K562 (cell line): Measurements from ENCODE around the gene SUPT3H. TPM values are rescaled to one million over a fixed set of nuclear protein-coding genes. Genes with fewer than 3 reads are reported as not detected.

Source experiments
- CGGBP1 ChIP-seq: fragments of 250-450 bp; sonication (Bioruptor Pico); IDR thresholded peaks from 2 replicates; pipeline ENCODE4 v1.9.0; 2021; ENCODE audit warnings: mild to moderate bottlenecking
- ELK3 ChIP-seq: fragments of 450-650 bp; formaldehyde crosslinking; IDR thresholded peaks from 2 replicates; pipeline ENCODE4 v1.4.0; 2020; ENCODE audit warnings: mild to moderate bottlenecking
- ERF ChIP-seq: fragments of 450-650 bp; formaldehyde crosslinking; IDR thresholded peaks from 2 replicates; pipeline ENCODE4 v1.4.0; 2020; ENCODE audit warnings: mild to moderate bottlenecking, mixed read lengths
- GATAD2B ChIP-seq: fragments of 450-650 bp; IDR thresholded peaks from 2 replicates; pipeline ENCODE4 v1.6.1; 2017; ENCODE audit warnings: mild to moderate bottlenecking, borderline replicate concordance
- JUN ChIP-seq, 2 experiments: sonication (generic) in 1 of 2; formaldehyde crosslinking in 1 of 2; IDR thresholded peaks; 2 replicates each; pipeline versions ENCODE4 v1.6.1 to v1.8.0; 2012 to 2022; ENCODE audit warnings: borderline replicate concordance in 2 of 2, mild to moderate bottlenecking in 2 of 2, improper control_type of control experiment in 1 of 2, low read depth in 1 of 2, low read length in 1 of 2, missing genetic modification reagents in 1 of 2
- KDM1A ChIP-seq, 2 experiments: fragments of 450-650 bp; IDR thresholded peaks; 2 replicates each; pipeline ENCODE4 v1.6.1; 2016; ENCODE audit warnings: mild to moderate bottlenecking in 2 of 2
- MEF2D ChIP-seq: conservative IDR thresholded peaks from 2 replicates; pipeline ENCODE4 v1.6.1; 2016; ENCODE audit warnings: low read depth, missing genetic modification characterization, missing compliant biosample characterization
- MIER1 ChIP-seq: fragments of 450-650 bp; IDR thresholded peaks from 2 replicates; pipeline ENCODE4 v1.6.1; 2016; ENCODE audit warnings: antibody characterized with exemption, mild to moderate bottlenecking, low read depth
- MNT ChIP-seq, 2 experiments: fragments of 450-650 bp; conservative IDR thresholded peaks; 2 replicates each; pipeline ENCODE4 v1.6.1; 2017; ENCODE audit warnings: mild to moderate bottlenecking in 2 of 2, moderate library complexity in 2 of 2
- MTA2 ChIP-seq: fragments of 450-650 bp; IDR thresholded peaks from 2 replicates; pipeline ENCODE4 v1.6.1; 2016; ENCODE audit warnings: low read depth
- NCOA1 ChIP-seq: fragments of 450-650 bp; IDR thresholded peaks from 2 replicates; pipeline ENCODE4 v1.6.1; 2016; ENCODE audit warnings: low read depth
- NFIC ChIP-seq: fragments of 450-650 bp; IDR thresholded peaks from 2 replicates; pipeline ENCODE4 v1.6.1; 2017; ENCODE audit warnings: mild to moderate bottlenecking, inconsistent platforms
- RERE ChIP-seq: sonication (generic); formaldehyde crosslinking; IDR thresholded peaks from 2 replicates; pipeline ENCODE4 v1.8.0; 2023; ENCODE audit warnings: missing genetic modification reagents, mild to moderate bottlenecking, borderline replicate concordance
- TBL1XR1 ChIP-seq, 2 experiments: IDR thresholded peaks; 2 replicates each; pipeline ENCODE4 v1.6.1; 2012; ENCODE audit warnings: improper control_type of control experiment in 2 of 2, low read length in 2 of 2, mild to moderate bottlenecking in 1 of 2
- TEAD4 ChIP-seq, 2 experiments: sonication (generic) in 1 of 2; formaldehyde crosslinking in 1 of 2; IDR thresholded peaks; 2 replicates each; pipeline versions ENCODE4 v1.6.1 to v1.8.0; 2012 to 2022; ENCODE audit warnings: borderline replicate concordance in 1 of 2, inconsistent platforms in 1 of 2, low read length in 1 of 2, mild to moderate bottlenecking in 1 of 2, missing genetic modification reagents in 1 of 2
- TRIM24 ChIP-seq, 2 experiments: fragments of 450-650 bp; IDR thresholded peaks; 2 replicates each; pipeline ENCODE4 v1.6.1; 2016
- ZNF12 ChIP-seq: sonication (generic); formaldehyde crosslinking; IDR thresholded peaks from 2 replicates; pipeline ENCODE4 v1.4.0; 2020; ENCODE audit warnings: mild to moderate bottlenecking, missing genetic modification reagents
- ZNF217 ChIP-seq: sonication (generic); formaldehyde crosslinking; IDR thresholded peaks from 2 replicates; pipeline ENCODE4 v1.8.0; 2022; ENCODE audit warnings: mild to moderate bottlenecking, missing genetic modification reagents
- polyA plus RNA-seq, 8 experiments: library from polyadenylated mRNA; depleted of rRNA in 4 of 8; stranded (reverse) in 5 of 8; unstranded in 3 of 8; fragments of >200 nt; fragmentation: Nextera tagmentation in 2 of 8; fragmentation: Illumina TruSeq in 1 of 8; extraction: Ambion mirVana in 2 of 8; extraction: Trizol in 1 of 8; gene quantifications; 2 replicates each; pipeline versions ENCODE4 v1.2.1 to v1.2.3, GENCODE V29; 2011 to 2014; ENCODE audit warnings: inconsistent platforms in 1 of 8, missing spikeins in 1 of 8
- total RNA-seq, 7 experiments: library from RNA; depleted of rRNA in 6 of 7; stranded (reverse); fragments of >200 nt in 6 of 7; fragmentation: Illumina TruSeq in 2 of 7; extraction: Trizol in 2 of 7; gene quantifications; 2 replicates each; pipeline versions ENCODE4 v1.2.1 to v1.2.3, GENCODE V29; 2011 to 2021; ENCODE audit warnings: low replicate concordance in 1 of 7

Gene SUPT3H
- total and polyA plus RNA-seq, 9 of the 15 experiments (the other 6 are each of a cell fraction or from before 2014, with no cell fraction given) = 7.2 to 16.3 (median 11.9) TPM

GRCh38 chr6:45156075-45156474 lies 221.7 kb downstream of the SUPT3H start (continued):
- no peak for TF ChIP-seq CGGBP1 (CRISPR knock-in tag)
- TF ChIP-seq KDM1A (IDR thresholded peaks at IDR 0.05) = 0 out of 4 replicates have a peak, but pooled peaks of 1 of the 2 experiments have one; percentile 15
- no peak for TF ChIP-seq ZNF12
- peak; percentile 23 for TF ChIP-seq NFIC
- TF ChIP-seq MIER1 = no peak
- no peak for TF ChIP-seq ELK3 (CRISPR knock-in tag)
- no peak for TF ChIP-seq NCOA1
- peak; percentile 85 for TF ChIP-seq TEAD4 (IDR thresholded peaks at IDR 0.05; ENCODE audit: low read length)
- TF ChIP-seq TEAD4 (CRISPR knock-in tag; IDR thresholded peaks at IDR 0.05; ENCODE audit: borderline replicate concordance) = no peak
- 0 out of 4 replicates have a peak, but pooled peaks of 1 of the 2 experiments have one; percentile 29 for TF ChIP-seq TBL1XR1 (IDR thresholded peaks at IDR 0.05; ENCODE audit: low read length in 2 of 2)
- no peak for TF ChIP-seq MNT (conservative IDR thresholded peaks at IDR 0.05)
- TF ChIP-seq ERF = no peak
- no peak for TF ChIP-seq MEF2D (tag)
- TF ChIP-seq JUN (IDR thresholded peaks at IDR 0.05; ENCODE audit: borderline replicate concordance, low read depth, low read length) = no peak
- no peak for TF ChIP-seq JUN (CRISPR knock-in tag; IDR thresholded peaks at IDR 0.05; ENCODE audit: borderline replicate concordance)
- peak; percentile 32 to 64; a peak in 3 of 4 replicates for TF ChIP-seq TRIM24 (IDR thresholded peaks at IDR 0.05)
- TF ChIP-seq MTA2 = no peak
- TF ChIP-seq RERE (CRISPR knock-in tag) = no peak
- no peak for TF ChIP-seq ZNF217 (CRISPR knock-in tag)
- TF ChIP-seq GATAD2B = no peak
